H1 (cell line): ENCODE measurements around the gene UNC80.

ENCODE experiments used
- BCL11A ChIP-seq, 2 experiments: IDR thresholded peaks; one replicate each; pipeline ENCODE4 v1.6.1; 2011; ENCODE audit warnings: low read depth in 2 of 2, low read length in 2 of 2, mild to moderate bottlenecking in 2 of 2
- CTCF ChIP-seq, 3 experiments: IDR thresholded peaks; 1 replicate in 2 of 3; 2 replicates in 1 of 3; pipeline versions ENCODE4 v1.5.1 to v1.6.1; 2011; ENCODE audit warnings: low read length in 3 of 3, mild to moderate bottlenecking in 3 of 3, inconsistent platforms in 2 of 3, low read depth in 1 of 3, moderate library complexity in 1 of 3; ENCODE audit not compliant: insufficient read depth in 1 of 3; ENCODE audit errors: control extremely low read depth in 1 of 3
- HDAC6 ChIP-seq: IDR thresholded peaks from one replicate; pipeline ENCODE4 v1.7.1; 2012; ENCODE audit warnings: low read depth, mild to moderate bottlenecking, inconsistent platforms, low read length, moderate library complexity
- JUN ChIP-seq: IDR thresholded peaks from 2 replicates; pipeline ENCODE4 v1.6.1; 2011; ENCODE audit warnings: low read depth, mild to moderate bottlenecking, improper control_type of control experiment, low read length
- PHF8 ChIP-seq: fragments of 200-600 bp; sonication (generic); conservative IDR thresholded peaks from 2 replicates; pipeline ENCODE4 v1.7.1; 2012; ENCODE audit warnings: low read depth, mild to moderate bottlenecking, inconsistent platforms, low read length, moderate library complexity
- POLR2A ChIP-seq, 2 experiments: IDR thresholded peaks; 1 replicate in 1 of 2; 2 replicates in 1 of 2; pipeline ENCODE4 v1.6.1; 2011; ENCODE audit warnings: low read depth in 2 of 2, low read length in 2 of 2, mild to moderate bottlenecking in 2 of 2; ENCODE audit errors: control extremely low read depth in 1 of 2
- POLR2AphosphoS5 ChIP-seq: IDR thresholded peaks from 2 replicates; pipeline ENCODE4 v1.6.1; 2011; ENCODE audit warnings: low read depth, low read length

GRCh38 chr2:209974576-209974975 is 202.9 kb downstream of the UNC80 start:
- no peak for TF ChIP-seq BCL11A (IDR thresholded peaks at IDR 0.05; ENCODE audit: low read depth in 2 of 2, low read length in 2 of 2)
- TF ChIP-seq POLR2A (IDR thresholded peaks at IDR 0.05; ENCODE audit: control extremely low read depth in 1 of 2, low read depth in 2 of 2, low read length in 2 of 2), result no peak
- TF ChIP-seq CTCF (IDR thresholded peaks at IDR 0.05; ENCODE audit: control extremely low read depth in 1 of 3, insufficient read depth in 1 of 3, low read depth in 1 of 3, low read length in 3 of 3), result no peak
- TF ChIP-seq JUN, result no peak
- no peak for TF ChIP-seq HDAC6
- TF ChIP-seq PHF8, result no peak
- no peak for TF ChIP-seq POLR2AphosphoS5
